Adipocyte (in vitro differentiated cells): ENCODE data around the gene BTBD9.
A peak's percentile ranks its signal among the peaks of the same experiment; 100 is the strongest.

Experiments
- DNase-seq: peaks from one replicate; pipeline ENCODE4 v3.0.0-alpha.2; 2015; ENCODE audit warnings: low read depth
- H3K27me3 ChIP-seq: replicated peaks from 2 replicates; pipeline ENCODE4 v1.7.0; 2013; ENCODE audit warnings: mild to moderate bottlenecking, low read length, moderate library complexity; ENCODE audit not compliant: control insufficient read depth, insufficient read depth
- H3K36me3 ChIP-seq: 2 replicates; pipeline ENCODE4 v1.7.0; 2013; ENCODE audit warnings: low read length, mild to moderate bottlenecking, moderate library complexity; ENCODE audit not compliant: control insufficient read depth, insufficient read depth, severe bottlenecking
- H3K4me1 ChIP-seq: 2 replicates; pipeline ENCODE4 v1.7.0; 2013; ENCODE audit warnings: mild to moderate bottlenecking, low read length, moderate library complexity; ENCODE audit not compliant: control insufficient read depth, insufficient read depth
- H3K4me3 ChIP-seq: 2 replicates; pipeline ENCODE4 v1.7.0; 2013; ENCODE audit warnings: mild to moderate bottlenecking, low read length, moderate library complexity
- H3K9ac ChIP-seq: 2 replicates; pipeline ENCODE4 v1.7.0; 2013; ENCODE audit warnings: mild to moderate bottlenecking, low read length, moderate library complexity
- H3K9me3 ChIP-seq: 2 replicates; pipeline ENCODE4 v1.7.0; 2013; ENCODE audit warnings: mild to moderate bottlenecking, low read length, moderate library complexity; ENCODE audit not compliant: control insufficient read depth

The BTBD9 gene

GRCh38 chr6:38591439-38591838, 48.3 kb downstream of the BTBD9 start:
- no peak overlapping the region for H3K4me3 ChIP-seq
- H3K36me3 ChIP-seq = peaks cover 6% of the 10 kb centered on the region
- no peaks in the 10 kb centered on the region for H3K9me3 ChIP-seq
- no peaks in the 10 kb centered on the region for H3K27me3 ChIP-seq
- H3K4me1 ChIP-seq = peaks cover 28% of the 10 kb centered on the region
- no peak for DNase-seq
- no peak overlapping the region for H3K9ac ChIP-seq

- peaks cover 28% of the 10 kb centered on the region for H3K4me1 ChIP-seq
- H3K9me3 ChIP-seq = no peaks in the 10 kb centered on the region
- no peak overlapping the region for H3K4me3 ChIP-seq
- no peak for DNase-seq
- peaks cover 6% of the 10 kb centered on the region for H3K36me3 ChIP-seq
- no peak overlapping the region for H3K9ac ChIP-seq
- H3K27me3 ChIP-seq = no peaks in the 10 kb centered on the region
Measured at GRCh38 chr6:38589367-38589720, 50.4 kb downstream of the BTBD9 start.

- Histone ChIP-seq H3K9ac (no peak overlapping the region), H3K4me3 (no peak overlapping the region), H3K9me3 (no peaks in the 10 kb centered on the region), H3K4me1 (peaks cover 24% of the 10 kb centered on the region), H3K27me3 (no peaks in the 10 kb centered on the region), H3K36me3 (peaks cover 6% of the 10 kb centered on the region)
- DNase-seq = peak; percentile 44
Measured at GRCh38 chr6:38588631-38589366, 50.9 kb downstream of the BTBD9 start.

GRCh38 chr6:38587766-38588362, 51.9 kb downstream of the BTBD9 start:
- Histone ChIP-seq H3K4me3 (no peak overlapping the region), H3K9ac (no peak overlapping the region), H3K4me1 (peaks cover 15% of the 10 kb centered on the region), H3K36me3 (peaks cover 6% of the 10 kb centered on the region), H3K27me3 (no peaks in the 10 kb centered on the region), H3K9me3 (no peaks in the 10 kb centered on the region)
- DNase-seq = no peak

GRCh38 chr6:38586992-38587391, 52.7 kb downstream of the BTBD9 start:
- no peak for DNase-seq
- peaks cover 10% of the 10 kb centered on the region for H3K4me1 ChIP-seq
- H3K9ac ChIP-seq = no peak overlapping the region
- no peaks in the 10 kb centered on the region for H3K9me3 ChIP-seq
- H3K27me3 ChIP-seq = no peaks in the 10 kb centered on the region
- no peak overlapping the region for H3K4me3 ChIP-seq
- peaks cover 6% of the 10 kb centered on the region for H3K36me3 ChIP-seq

- Histone ChIP-seq H3K36me3 (no peaks in the 10 kb centered on the region), H3K9ac (no peak overlapping the region), H3K4me3 (no peak overlapping the region), H3K27me3 (no peaks in the 10 kb centered on the region), H3K4me1 (peaks cover 10% of the 10 kb centered on the region), H3K9me3 (no peaks in the 10 kb centered on the region)
- no peak for DNase-seq
Measured at GRCh38 chr6:38584731-38585130, 55.0 kb downstream of the BTBD9 start.

- Histone ChIP-seq H3K36me3 (no peaks in the 10 kb centered on the region), H3K9me3 (no peaks in the 10 kb centered on the region), H3K27me3 (no peaks in the 10 kb centered on the region), H3K4me1 (peaks cover 4% of the 10 kb centered on the region), H3K9ac (no peak overlapping the region), H3K4me3 (no peak overlapping the region)
- no peak for DNase-seq
Measured at GRCh38 chr6:38583523-38583922, 56.2 kb downstream of the BTBD9 start.

GRCh38 chr6:38580030-38580429, 59.7 kb downstream of the BTBD9 start:
- Histone ChIP-seq H3K9ac (no peak overlapping the region), H3K4me1 (no peaks in the 10 kb centered on the region), H3K4me3 (no peak overlapping the region), H3K9me3 (no peaks in the 10 kb centered on the region), H3K27me3 (no peaks in the 10 kb centered on the region), H3K36me3 (peaks cover 4% of the 10 kb centered on the region)
- DNase-seq = no peak

GRCh38 chr6:38579010-38579628, 60.6 kb downstream of the BTBD9 start:
- Histone ChIP-seq H3K9me3 (no peaks in the 10 kb centered on the region), H3K9ac (no peak overlapping the region), H3K4me1 (no peaks in the 10 kb centered on the region), H3K4me3 (no peak overlapping the region), H3K27me3 (no peaks in the 10 kb centered on the region), H3K36me3 (peaks cover 4% of the 10 kb centered on the region)
- DNase-seq = no peak

GRCh38 chr6:38578075-38578474, 61.7 kb downstream of the BTBD9 start:
- no peak for DNase-seq

GRCh38 chr6:38577492-38577891, 62.2 kb downstream of the BTBD9 start:
- no peaks in the 10 kb centered on the region for H3K27me3 ChIP-seq
- no peak overlapping the region for H3K9ac ChIP-seq
- H3K9me3 ChIP-seq = no peaks in the 10 kb centered on the region
- H3K36me3 ChIP-seq = peaks cover 4% of the 10 kb centered on the region
- DNase-seq = no peak
- H3K4me1 ChIP-seq = no peaks in the 10 kb centered on the region
- H3K4me3 ChIP-seq = no peak overlapping the region

More at GRCh38 chr6:38578075-38578474, 61.7 kb downstream of the BTBD9 start:
- H3K27me3 ChIP-seq = no peaks in the 10 kb centered on the region
- no peaks in the 10 kb centered on the region for H3K9me3 ChIP-seq
- no peak overlapping the region for H3K4me3 ChIP-seq
- no peak overlapping the region for H3K9ac ChIP-seq
- H3K36me3 ChIP-seq = peaks cover 4% of the 10 kb centered on the region
- H3K4me1 ChIP-seq = no peaks in the 10 kb centered on the region
